ENCODE results near the gene TDRD7. TPM values are rescaled to one million over a fixed set of nuclear protein-coding genes. Genes with fewer than 3 reads are reported as not detected.

Gene TDRD7
- total and polyA plus RNA-seq, 2 of the 8 experiments (the other 6 are each of a cell fraction or from before 2014, with no cell fraction given), result 1.2 to 2.3 TPM

- TF ChIP-seq CTBP2 (IDR thresholded peaks at IDR 0.05; ENCODE audit: borderline replicate concordance, insufficient read depth, insufficient read length, low read length) (no peak), ATF2 (IDR thresholded peaks at IDR 0.05; ENCODE audit: low read length) (no peak), EP300 (IDR thresholded peaks at IDR 0.05; ENCODE audit: borderline replicate concordance in 1 of 2, low read depth in 2 of 2, low read length in 2 of 2) (no peak), NANOG (IDR thresholded peaks at IDR 0.05; ENCODE audit: insufficient read depth, low read depth, low read length, poor library complexity, severe bottlenecking) (no peak)
Measured at GRCh38 chr9:97506787-97507186, 94.9 kb downstream of the TDRD7 start (continued).

Measured in H1 (cell line).